Activated naive CD8-positive, alpha-beta T cell treated with anti-CD3 and anti-CD28 coated beads for 36 hours (primary cell): Measurements from ENCODE around the gene USF2. TPM values are rescaled to one million over a fixed set of nuclear protein-coding genes. Genes with fewer than 3 reads are reported as not detected.
A peak's percentile ranks its signal among the peaks of the same experiment; 100 is the strongest.
"Not testable (repeated sequence)": the region's sequence is repeated elsewhere in the genome, so short reads cannot be mapped to it uniquely, and the experiment has no call there.

Experiments used
- DNase-seq: peaks from one replicate; pipeline ENCODE4 v3.0.0; 2021
- H3K27ac Mint-ChIP-seq: one replicate; pipeline ENCODE4 v1.8.0; 2022; ENCODE audit warnings: mild to moderate bottlenecking, moderate library complexity, mixed read lengths
- H3K27me3 Mint-ChIP-seq: one replicate; pipeline ENCODE4 v1.8.0; 2022; ENCODE audit warnings: mild to moderate bottlenecking, mixed read lengths
- H3K36me3 Mint-ChIP-seq: one replicate; pipeline ENCODE4 v1.8.0; 2021; ENCODE audit warnings: mild to moderate bottlenecking, mixed read lengths
- H3K4me1 Mint-ChIP-seq: one replicate; pipeline ENCODE4 v1.8.0; 2021; ENCODE audit warnings: mixed read lengths
- H3K4me3 Mint-ChIP-seq: one replicate; pipeline ENCODE4 v1.8.0; 2022; ENCODE audit warnings: mild to moderate bottlenecking, moderate library complexity, mixed read lengths
- H3K9me3 Mint-ChIP-seq: one replicate; pipeline ENCODE4 v1.8.0; 2022; ENCODE audit warnings: mixed read lengths
- total RNA-seq, 2 experiments: library from RNA; stranded (reverse); gene quantifications; one replicate each; pipeline ENCODE4 v1.2.3, GENCODE V29; 2021

The USF2 gene, protein sequence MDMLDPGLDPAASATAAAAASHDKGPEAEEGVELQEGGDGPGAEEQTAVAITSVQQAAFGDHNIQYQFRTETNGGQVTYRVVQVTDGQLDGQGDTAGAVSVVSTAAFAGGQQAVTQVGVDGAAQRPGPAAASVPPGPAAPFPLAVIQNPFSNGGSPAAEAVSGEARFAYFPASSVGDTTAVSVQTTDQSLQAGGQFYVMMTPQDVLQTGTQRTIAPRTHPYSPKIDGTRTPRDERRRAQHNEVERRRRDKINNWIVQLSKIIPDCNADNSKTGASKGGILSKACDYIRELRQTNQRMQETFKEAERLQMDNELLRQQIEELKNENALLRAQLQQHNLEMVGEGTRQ
- 100 to 1,000 TPM; 105 to 109 TPM for total RNA-seq

GRCh38 chr19:35268536-35269437 is at the start of gene USF2:
USF2 (plus strand) TSS chr19:35268962; CDS start chr19:35269102, 140 bp downstream.
- peak within 1 kb of the TSS; percentile 96 for H3K27ac Mint-ChIP-seq
- no peaks in the 10 kb centered on the region for H3K27me3 Mint-ChIP-seq
- H3K36me3 Mint-ChIP-seq: peaks cover 18% of the 10 kb centered on the region
- H3K9me3 Mint-ChIP-seq: no peaks in the 10 kb centered on the region
- H3K4me1 Mint-ChIP-seq: peaks cover 27% of the 10 kb centered on the region
- H3K4me3 Mint-ChIP-seq: peak within 1 kb of the TSS; percentile 93
- peak; percentile 75 for DNase-seq

DNA sequence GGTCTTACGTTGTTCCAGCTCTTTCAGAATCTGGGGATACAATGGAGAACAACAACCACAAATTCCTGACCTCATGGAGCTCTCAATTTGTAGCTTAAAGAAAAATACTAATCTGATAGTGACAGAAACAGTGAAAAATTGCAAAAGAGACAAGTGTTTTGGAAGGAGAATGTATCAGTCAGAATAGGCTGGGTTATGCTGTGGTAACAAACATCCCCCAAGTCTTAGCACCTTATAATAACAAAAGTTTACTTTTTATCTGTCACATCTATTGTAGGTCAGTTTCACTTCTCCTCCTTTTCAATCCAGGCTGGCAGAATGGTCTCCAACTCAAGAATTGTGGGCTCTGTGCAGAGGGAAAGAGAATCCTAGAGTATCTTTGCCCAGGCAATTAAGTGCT is 49.8 kb upstream of the USF2 start:
- DNase-seq: no peak
- Mint-ChIP-seq H3K4me3 (no peak overlapping the region), H3K27ac (no peak overlapping the region), H3K4me1 (peaks cover 28% of the 10 kb centered on the region), H3K27me3 (no peaks in the 10 kb centered on the region), H3K9me3 (peaks cover 17% of the 10 kb centered on the region), H3K36me3 (peaks cover 8% of the 10 kb centered on the region)

- Mint-ChIP-seq H3K4me3 (no peak overlapping the region), H3K36me3 (peaks cover 8% of the 10 kb centered on the region), H3K4me1 (peaks cover 18% of the 10 kb centered on the region), H3K27ac (no peak overlapping the region), H3K27me3 (no peaks in the 10 kb centered on the region), H3K9me3 (peaks cover 15% of the 10 kb centered on the region)
- no peak for DNase-seq
Observed at GRCh38 chr19:35220315-35220921, 48.3 kb upstream of the USF2 start.

DNA sequence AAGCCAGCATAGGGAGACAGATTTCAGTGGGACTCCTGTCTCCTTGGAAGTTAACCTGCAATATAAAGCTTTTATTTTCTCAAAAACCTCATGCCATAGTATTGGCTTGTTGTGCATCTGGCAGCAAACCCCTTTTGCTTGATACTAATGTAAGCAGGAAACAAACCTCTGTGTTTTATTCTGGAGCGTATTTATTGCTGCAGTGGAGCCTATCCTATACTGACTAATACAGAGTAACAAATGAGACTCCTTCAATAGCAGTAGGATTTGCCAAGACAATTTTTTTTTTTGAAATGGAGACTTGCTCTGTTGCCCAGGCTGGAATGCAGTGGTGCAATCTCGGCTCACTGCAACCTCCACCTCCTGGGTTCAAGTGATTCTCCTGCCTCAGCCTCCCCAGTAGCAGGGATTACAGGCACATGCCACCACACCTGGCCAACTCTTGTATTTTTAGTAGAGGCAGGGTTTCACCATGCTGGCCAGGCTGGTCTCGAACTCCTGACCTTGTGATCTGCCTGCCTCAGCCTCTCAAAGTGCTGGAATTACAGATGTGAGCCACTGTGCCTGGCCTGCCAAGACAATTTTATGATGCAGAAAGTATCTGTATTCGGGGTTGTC is 47.7 kb upstream of the USF2 start:
- H3K4me3 Mint-ChIP-seq, H3K27me3 Mint-ChIP-seq, H3K27ac Mint-ChIP-seq, DNase-seq, H3K36me3 Mint-ChIP-seq: not testable (repeated sequence)
- peaks cover 15% of the 10 kb centered on the region for H3K4me1 Mint-ChIP-seq
- H3K9me3 Mint-ChIP-seq: peaks cover 12% of the 10 kb centered on the region

DNA sequence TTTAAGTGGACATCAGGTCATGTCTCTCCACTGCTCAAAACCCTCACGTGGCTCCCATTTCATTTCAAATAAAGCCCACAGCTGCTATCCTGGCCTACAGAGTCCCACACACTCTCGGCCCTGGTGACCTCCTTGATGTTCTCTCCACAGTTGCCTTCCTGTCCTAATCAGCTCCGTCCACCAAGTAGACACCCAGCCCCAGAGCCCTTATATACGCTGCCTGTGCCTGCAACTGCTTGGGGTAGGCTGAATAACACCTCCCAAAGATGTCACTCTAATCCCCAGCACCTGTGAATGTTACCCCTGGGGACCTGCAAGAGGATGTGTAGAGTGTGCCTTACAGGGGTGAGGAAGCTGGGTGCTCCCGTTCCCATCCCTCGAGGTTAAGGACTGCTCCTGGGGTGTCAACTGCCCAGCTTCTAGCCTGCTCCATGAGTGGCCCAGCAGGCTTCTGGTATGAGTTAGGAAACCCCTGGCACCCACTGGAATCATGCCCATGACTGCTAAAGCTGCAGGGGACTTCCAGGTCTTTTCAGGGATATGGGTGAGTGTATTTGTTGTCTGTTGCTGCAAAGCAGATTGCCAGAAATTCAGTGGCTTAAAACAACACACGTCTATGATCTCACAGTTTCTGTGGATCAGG is 46.3 kb upstream of the USF2 start:
- H3K27ac Mint-ChIP-seq: no peak overlapping the region
- no peaks in the 10 kb centered on the region for H3K27me3 Mint-ChIP-seq
- DNase-seq: no peak
- H3K36me3 Mint-ChIP-seq: peaks cover 3% of the 10 kb centered on the region
- peaks cover 6% of the 10 kb centered on the region for H3K4me1 Mint-ChIP-seq
- H3K4me3 Mint-ChIP-seq: no peak overlapping the region
- H3K9me3 Mint-ChIP-seq: peaks cover 6% of the 10 kb centered on the region

DNA sequence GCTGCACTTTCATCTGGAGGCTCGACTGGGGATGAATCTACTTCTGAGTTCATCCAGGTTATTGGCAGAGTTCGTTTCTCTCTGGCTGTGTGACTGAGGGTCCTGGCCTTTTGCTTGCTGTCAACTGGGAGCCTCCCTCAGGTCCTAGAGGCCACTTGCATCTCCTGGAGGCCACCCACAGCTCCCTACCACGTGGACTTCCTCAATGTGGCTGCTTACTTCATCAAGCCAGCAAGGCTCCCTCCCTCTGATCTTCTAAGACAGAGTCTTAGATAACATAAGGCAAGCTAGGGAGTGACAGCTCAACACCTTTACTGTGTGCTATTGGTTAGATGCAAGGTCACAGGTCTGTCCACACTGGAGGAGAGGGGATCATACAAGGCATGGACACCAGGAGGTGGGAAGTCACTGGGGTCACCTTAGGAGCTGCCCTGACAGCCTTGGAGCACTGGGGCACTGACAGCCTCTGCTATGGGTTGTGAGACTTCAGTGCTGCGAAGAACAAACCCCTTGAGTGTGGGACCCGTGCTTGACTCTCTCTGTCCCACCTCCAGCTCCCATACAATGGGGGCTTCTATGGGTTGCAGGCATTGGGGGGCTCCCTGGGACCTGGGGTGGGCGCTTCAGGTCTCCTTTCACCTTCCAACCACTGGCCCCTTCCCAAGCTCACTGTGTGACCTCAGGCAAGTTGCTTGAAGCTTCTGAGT is 45.5 kb upstream of the USF2 start:
- no peak overlapping the region for H3K4me3 Mint-ChIP-seq
- no peak for DNase-seq

DNA sequence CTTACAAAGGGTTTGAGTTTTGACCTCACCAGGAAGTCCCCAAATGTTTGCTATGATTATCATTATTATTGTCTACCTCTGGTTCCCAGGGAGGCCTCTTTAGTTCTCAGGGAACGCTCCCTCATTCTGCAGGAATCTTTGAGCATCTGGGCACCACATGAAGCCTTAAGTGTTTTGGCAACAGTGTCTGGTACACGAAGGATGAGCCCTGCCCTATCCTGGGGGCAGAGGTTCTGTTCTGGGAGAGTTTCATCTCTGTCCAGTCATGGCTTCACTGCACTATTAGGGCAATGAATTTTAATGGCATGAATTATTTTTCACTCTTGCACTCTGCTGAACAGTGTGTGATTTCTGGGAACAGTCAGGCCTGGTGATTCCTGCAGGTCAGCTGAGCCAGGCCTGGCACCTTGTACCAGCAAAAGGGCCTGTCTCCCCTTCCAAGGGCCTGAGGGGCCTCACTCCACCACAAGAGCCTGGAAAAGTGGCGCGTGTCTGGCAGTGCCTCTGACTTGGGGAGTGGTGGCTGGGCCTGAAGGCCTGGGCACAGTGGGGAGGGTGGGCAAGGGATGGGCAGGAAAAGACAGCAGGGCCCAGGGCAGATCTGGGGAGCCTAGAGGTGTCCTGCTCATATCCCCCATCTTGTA is 44.8 kb upstream of the USF2 start:
- H3K4me3 Mint-ChIP-seq: no peak overlapping the region
- H3K4me1 Mint-ChIP-seq: peaks cover 6% of the 10 kb centered on the region
- H3K9me3 Mint-ChIP-seq: peaks cover 5% of the 10 kb centered on the region
- H3K27ac Mint-ChIP-seq: no peak overlapping the region
- H3K36me3 Mint-ChIP-seq: no peaks in the 10 kb centered on the region
- DNase-seq: no peak
- H3K27me3 Mint-ChIP-seq: no peaks in the 10 kb centered on the region

More for the DNA sequence above, 45.5 kb upstream of the USF2 start:
- H3K4me1 Mint-ChIP-seq: peaks cover 6% of the 10 kb centered on the region
- H3K27me3 Mint-ChIP-seq: no peaks in the 10 kb centered on the region
- peaks cover 6% of the 10 kb centered on the region for H3K9me3 Mint-ChIP-seq
- no peak overlapping the region for H3K27ac Mint-ChIP-seq
- H3K36me3 Mint-ChIP-seq: no peaks in the 10 kb centered on the region

- H3K4me1 Mint-ChIP-seq: peaks cover 6% of the 10 kb centered on the region
Observed at GRCh38 chr19:35224681-35225571, 43.8 kb upstream of the USF2 start.

GRCh38 chr19:35225951-35226350 is 42.8 kb upstream of the USF2 start:
- no peak for DNase-seq

More at GRCh38 chr19:35224681-35225571, 43.8 kb upstream of the USF2 start:
- no peak overlapping the region for H3K4me3 Mint-ChIP-seq
- H3K27ac Mint-ChIP-seq: no peak overlapping the region
- H3K9me3 Mint-ChIP-seq: no peaks in the 10 kb centered on the region
- H3K27me3 Mint-ChIP-seq: no peaks in the 10 kb centered on the region
- H3K36me3 Mint-ChIP-seq: no peaks in the 10 kb centered on the region
- DNase-seq: no peak

GRCh38 chr19:35226748-35227147 is 42.0 kb upstream of the USF2 start:
- no peaks in the 10 kb centered on the region for H3K9me3 Mint-ChIP-seq
- H3K4me1 Mint-ChIP-seq: peaks cover 4% of the 10 kb centered on the region
- H3K27me3 Mint-ChIP-seq: no peaks in the 10 kb centered on the region
- no peaks in the 10 kb centered on the region for H3K36me3 Mint-ChIP-seq
- no peak overlapping the region for H3K27ac Mint-ChIP-seq
- no peak for DNase-seq
- no peak overlapping the region for H3K4me3 Mint-ChIP-seq

More at GRCh38 chr19:35225951-35226350, 42.8 kb upstream of the USF2 start:
- H3K27ac Mint-ChIP-seq: no peak overlapping the region
- H3K4me1 Mint-ChIP-seq: peaks cover 4% of the 10 kb centered on the region
- no peak overlapping the region for H3K4me3 Mint-ChIP-seq
- H3K9me3 Mint-ChIP-seq: no peaks in the 10 kb centered on the region
- no peaks in the 10 kb centered on the region for H3K36me3 Mint-ChIP-seq
- H3K27me3 Mint-ChIP-seq: no peaks in the 10 kb centered on the region

- no peaks in the 10 kb centered on the region for H3K27me3 Mint-ChIP-seq
- no peaks in the 10 kb centered on the region for H3K36me3 Mint-ChIP-seq
- H3K9me3 Mint-ChIP-seq: no peaks in the 10 kb centered on the region
- peaks cover 8% of the 10 kb centered on the region for H3K4me1 Mint-ChIP-seq
- no peak within 1 kb of the TSS for H3K4me3 Mint-ChIP-seq
- no peak within 1 kb of the TSS for H3K27ac Mint-ChIP-seq
- no peak for DNase-seq
Observed at GRCh38 chr19:35228177-35228930, 40.4 kb upstream of the USF2 start, which contains the start of gene FAM187B. FAM187B (minus strand) TSS chr19:35228739; CDS start chr19:35228680, 59 bp downstream.

DNA sequence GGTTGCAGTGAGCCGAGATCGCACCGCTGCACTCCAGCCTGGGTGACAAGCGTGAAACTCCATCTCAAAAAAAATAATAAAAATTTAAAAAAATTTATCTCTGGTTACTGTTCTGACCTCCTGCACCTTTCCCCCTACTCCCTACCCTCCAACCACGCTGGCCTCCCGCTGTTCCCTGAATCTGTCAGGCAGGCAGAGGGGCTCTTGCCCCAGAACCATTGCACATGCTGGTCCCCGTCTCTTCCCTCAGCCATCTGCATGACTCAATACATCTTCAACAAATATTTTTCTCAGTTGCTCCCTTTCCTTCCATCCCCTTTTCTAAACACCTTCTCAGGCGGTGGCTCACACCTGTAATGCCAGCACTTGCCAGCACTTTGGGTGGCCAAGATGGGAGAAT is 39.2 kb upstream of the USF2 start:
- no peak overlapping the region for H3K27ac Mint-ChIP-seq
- no peaks in the 10 kb centered on the region for H3K27me3 Mint-ChIP-seq
- no peaks in the 10 kb centered on the region for H3K9me3 Mint-ChIP-seq
- no peaks in the 10 kb centered on the region for H3K36me3 Mint-ChIP-seq
- peaks cover 5% of the 10 kb centered on the region for H3K4me1 Mint-ChIP-seq
- no peak overlapping the region for H3K4me3 Mint-ChIP-seq
- no peak for DNase-seq
